Neural progenitor cell (in vitro differentiated cells): ENCODE measurements around the gene DPYD. TPM values are rescaled to one million over a fixed set of nuclear protein-coding genes. Genes with fewer than 3 reads are reported as not detected.

Source experiments
- DNase-seq: peaks from one replicate; pipeline ENCODE4 v3.0.0-alpha.2; 2016; ENCODE audit warnings: low spot score
- H2AFZ ChIP-seq: fragments of 200-600 bp; sonication (generic); replicated peaks from 2 replicates; pipeline ENCODE4 v1.6.1; 2016; ENCODE audit warnings: antibody characterized with exemption
- H3F3A ChIP-seq: fragments of 200-600 bp; sonication (generic); 2 replicates; pipeline ENCODE4 v1.6.1; 2016; ENCODE audit warnings: antibody characterized with exemption, low read depth
- H3K27ac ChIP-seq: fragments of 200-600 bp; sonication (generic); 2 replicates; pipeline ENCODE4 v1.5.1; 2016; ENCODE audit warnings: mild to moderate bottlenecking
- H3K27me3 ChIP-seq: fragments of 200-600 bp; sonication (generic); 2 replicates; pipeline ENCODE4 v1.6.1; 2016; ENCODE audit warnings: mild to moderate bottlenecking, moderate library complexity
- H3K36me3 ChIP-seq: fragments of 200-600 bp; sonication (generic); 2 replicates; pipeline ENCODE4 v1.5.1; 2016
- H3K4me1 ChIP-seq: fragments of 200-600 bp; sonication (generic); 2 replicates; pipeline ENCODE4 v1.6.1; 2016; ENCODE audit warnings: mixed run types
- H3K4me2 ChIP-seq: fragments of 200-600 bp; sonication (generic); 2 replicates; pipeline ENCODE4 v1.6.1; 2016
- H3K4me3 ChIP-seq: fragments of 200-600 bp; sonication (generic); 2 replicates; pipeline ENCODE4 v1.5.1; 2016
- H3K79me2 ChIP-seq: fragments of 200-600 bp; sonication (generic); 2 replicates; pipeline ENCODE4 v1.6.1; 2016; ENCODE audit warnings: low read depth
- H3K9ac ChIP-seq: fragments of 200-600 bp; sonication (generic); 2 replicates; pipeline ENCODE4 v1.6.1; 2016
- H3K9me3 ChIP-seq: fragments of 200-600 bp; sonication (generic); 2 replicates; pipeline ENCODE4 v1.5.1; 2016; ENCODE audit warnings: low read depth
- H4K20me1 ChIP-seq: fragments of 200-600 bp; sonication (generic); 2 replicates; pipeline ENCODE4 v1.6.1; 2016; ENCODE audit warnings: low read depth
- H3K27ac Mint-ChIP-seq: 3 replicates; pipeline ENCODE4 v1.8.0; 2021; ENCODE audit warnings: mixed read lengths
- H3K27me3 Mint-ChIP-seq: 2 replicates; pipeline ENCODE4 v1.8.0; 2022; ENCODE audit warnings: low read depth, mild to moderate bottlenecking, inconsistent platforms, moderate library complexity, mixed read lengths; ENCODE audit not compliant: insufficient read depth
- H3K36me3 Mint-ChIP-seq: 3 replicates; pipeline ENCODE4 v1.8.0; 2021; ENCODE audit warnings: mixed read lengths
- H3K4me1 Mint-ChIP-seq: 3 replicates; pipeline ENCODE4 v1.8.0; 2021; ENCODE audit warnings: mixed read lengths
- H3K4me3 Mint-ChIP-seq: 3 replicates; pipeline ENCODE4 v1.8.0; 2021; ENCODE audit warnings: mild to moderate bottlenecking, moderate library complexity, mixed read lengths
- H3K9me3 Mint-ChIP-seq: 3 replicates; pipeline ENCODE4 v1.8.0; 2020; ENCODE audit warnings: mixed read lengths
- CTCF ChIP-seq: fragments of 200-600 bp; sonication (generic); IDR thresholded peaks from 2 replicates; pipeline ENCODE4 v1.5.1; 2017; ENCODE audit warnings: antibody characterized with exemption, mild to moderate bottlenecking
- EZH2 ChIP-seq: fragments of 200-600 bp; sonication (generic); IDR thresholded peaks from 2 replicates; pipeline ENCODE4 v1.6.1; 2017; ENCODE audit warnings: antibody characterized with exemption, mild to moderate bottlenecking, moderate library complexity
- EZH2phosphoT487 ChIP-seq: fragments of 200-600 bp; sonication (generic); IDR thresholded peaks from 2 replicates; pipeline ENCODE4 v1.6.1; 2017; ENCODE audit warnings: antibody characterized with exemption
- total RNA-seq: library from RNA; depleted of rRNA; stranded (reverse); fragments of >200 nt; gene quantifications from 2 replicates; pipeline ENCODE4 v1.2.3, GENCODE V29; 2015; ENCODE audit warnings: low replicate concordance

Gene DPYD
- total RNA-seq, 1 donor from 2014 or later, result 0.43 TPM

GRCh38 chr1:97680470-97680869, 240.4 kb downstream of the DPYD start:
- TF ChIP-seq CTCF, result no peak
- Histone ChIP-seq H3K79me2 (no peaks in the 10 kb centered on the region), H3K9ac (no peak overlapping the region), H3K9me3 (no peaks in the 10 kb centered on the region), H4K20me1 (no peaks in the 10 kb centered on the region), H2AFZ (no peak overlapping the region), H3K4me3 (no peak overlapping the region), H3F3A (no peaks in the 10 kb centered on the region), H3K36me3 (no peaks in the 10 kb centered on the region), H3K4me1 (no peaks in the 10 kb centered on the region), H3K27me3 (no peaks in the 10 kb centered on the region), H3K4me2 (no peak overlapping the region), H3K27ac (no peak overlapping the region)
- no peak for DNase-seq
- no peaks in the 10 kb centered on the region for H3K36me3 Mint-ChIP-seq
- no peak overlapping the region for H3K27ac Mint-ChIP-seq
- H3K9me3 Mint-ChIP-seq, result peaks cover 4% of the 10 kb centered on the region
- no peaks in the 10 kb centered on the region for H3K27me3 Mint-ChIP-seq
- no peaks in the 10 kb centered on the region for H3K4me1 Mint-ChIP-seq
- H3K4me3 Mint-ChIP-seq, result no peak overlapping the region

- Mint-ChIP-seq H3K9me3 (no peaks in the 10 kb centered on the region), H3K4me3 (no peak overlapping the region), H3K4me1 (no peaks in the 10 kb centered on the region), H3K27ac (no peak overlapping the region), H3K36me3 (no peaks in the 10 kb centered on the region), H3K27me3 (no peaks in the 10 kb centered on the region)
- Histone ChIP-seq H3K27ac (no peak overlapping the region), H3K4me3 (no peak overlapping the region), H3K36me3 (no peaks in the 10 kb centered on the region), H3K27me3 (no peaks in the 10 kb centered on the region), H3K79me2 (no peaks in the 10 kb centered on the region), H3K9ac (no peak overlapping the region), H3K9me3 (no peaks in the 10 kb centered on the region), H4K20me1 (no peaks in the 10 kb centered on the region), H3K4me1 (no peaks in the 10 kb centered on the region), H2AFZ (no peak overlapping the region), H3K4me2 (no peak overlapping the region), H3F3A (no peaks in the 10 kb centered on the region)
- TF ChIP-seq EZH2phosphoT487 (no peak), EZH2 (no peak), CTCF (no peak)
- DNase-seq, result no peak
These were observed 243.1 kb downstream of the DPYD start for GRCh38 chr1:97677702-97678101.

- Mint-ChIP-seq H3K9me3 (no peaks in the 10 kb centered on the region), H3K36me3 (no peaks in the 10 kb centered on the region), H3K27me3 (no peaks in the 10 kb centered on the region), H3K4me1 (no peaks in the 10 kb centered on the region), H3K27ac (no peak overlapping the region), H3K4me3 (no peak overlapping the region)
- no peaks in the 10 kb centered on the region for H3K36me3 ChIP-seq
- no peaks in the 10 kb centered on the region for H4K20me1 ChIP-seq
- DNase-seq, result no peak
- H3K4me3 ChIP-seq, result no peak overlapping the region
- no peaks in the 10 kb centered on the region for H3K4me1 ChIP-seq
- no peaks in the 10 kb centered on the region for H3K27me3 ChIP-seq
- no peak overlapping the region for H3K27ac ChIP-seq
- no peak overlapping the region for H3K9ac ChIP-seq
- no peaks in the 10 kb centered on the region for H3F3A ChIP-seq
- no peaks in the 10 kb centered on the region for H3K79me2 ChIP-seq
- no peak overlapping the region for H3K4me2 ChIP-seq
- H3K9me3 ChIP-seq, result no peaks in the 10 kb centered on the region
- TF ChIP-seq EZH2phosphoT487 (no peak), EZH2 (no peak), CTCF (no peak)
- H2AFZ ChIP-seq, result no peak overlapping the region
These were observed 246.3 kb downstream of the DPYD start for GRCh38 chr1:97674517-97674916.

GRCh38 chr1:97668945-97669344, 251.9 kb downstream of the DPYD start:
- Histone ChIP-seq H4K20me1 (no peaks in the 10 kb centered on the region), H3K79me2 (no peaks in the 10 kb centered on the region), H3K27me3 (no peaks in the 10 kb centered on the region), H3K9me3 (no peaks in the 10 kb centered on the region), H3K9ac (no peak overlapping the region), H3K4me3 (no peak overlapping the region), H3K4me1 (no peaks in the 10 kb centered on the region), H3K27ac (no peak overlapping the region), H3K36me3 (no peaks in the 10 kb centered on the region), H3F3A (no peaks in the 10 kb centered on the region), H3K4me2 (no peak overlapping the region), H2AFZ (no peak overlapping the region)
- Mint-ChIP-seq H3K4me3 (no peak overlapping the region), H3K4me1 (peaks cover 2% of the 10 kb centered on the region), H3K9me3 (no peaks in the 10 kb centered on the region), H3K27me3 (no peaks in the 10 kb centered on the region), H3K27ac (no peak overlapping the region), H3K36me3 (no peaks in the 10 kb centered on the region)
- DNase-seq, result no peak
- TF ChIP-seq EZH2, result no peak
- TF ChIP-seq CTCF, result no peak
- TF ChIP-seq EZH2phosphoT487, result no peak
